Astrocyte (in vitro differentiated cells and primary cell): Measurements from ENCODE around the gene PRPS1L1.

ENCODE experiments used
- EZH2 ChIP-seq: IDR thresholded peaks from 2 replicates; pipeline ENCODE4 v1.6.1; 2012; ENCODE audit warnings: mild to moderate bottlenecking, low read length, inconsistent platforms; ENCODE audit not compliant: insufficient read depth
- TF ChIP-seq, protein P1 (sequence below): IDR thresholded peaks from 2 replicates; pipeline ENCODE4 v1.5.1; 2011; ENCODE audit warnings: low read depth, mild to moderate bottlenecking, inconsistent platforms, low read length, moderate library complexity; ENCODE audit not compliant: insufficient read depth

DNA sequence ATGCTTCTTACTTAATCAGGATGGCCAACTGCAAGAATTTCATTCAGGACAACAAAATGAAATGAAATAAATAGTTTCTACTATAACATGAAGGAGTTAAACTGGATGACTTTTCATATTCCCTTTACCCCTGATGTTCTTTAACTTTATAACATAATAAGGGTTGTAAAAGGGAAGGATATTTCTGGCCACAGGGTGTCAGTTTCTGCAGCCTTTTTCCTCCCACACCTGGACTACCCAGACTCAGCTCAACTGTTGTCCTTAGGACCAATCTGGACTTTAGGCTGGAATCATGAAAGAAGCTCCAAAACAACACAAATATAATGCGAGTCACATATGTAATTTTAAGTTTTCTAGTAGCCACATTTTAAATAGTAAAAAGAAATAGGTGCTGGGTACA is 43.4 kb downstream of the PRPS1L1 start:
- TF ChIP-seq, protein P1, sequence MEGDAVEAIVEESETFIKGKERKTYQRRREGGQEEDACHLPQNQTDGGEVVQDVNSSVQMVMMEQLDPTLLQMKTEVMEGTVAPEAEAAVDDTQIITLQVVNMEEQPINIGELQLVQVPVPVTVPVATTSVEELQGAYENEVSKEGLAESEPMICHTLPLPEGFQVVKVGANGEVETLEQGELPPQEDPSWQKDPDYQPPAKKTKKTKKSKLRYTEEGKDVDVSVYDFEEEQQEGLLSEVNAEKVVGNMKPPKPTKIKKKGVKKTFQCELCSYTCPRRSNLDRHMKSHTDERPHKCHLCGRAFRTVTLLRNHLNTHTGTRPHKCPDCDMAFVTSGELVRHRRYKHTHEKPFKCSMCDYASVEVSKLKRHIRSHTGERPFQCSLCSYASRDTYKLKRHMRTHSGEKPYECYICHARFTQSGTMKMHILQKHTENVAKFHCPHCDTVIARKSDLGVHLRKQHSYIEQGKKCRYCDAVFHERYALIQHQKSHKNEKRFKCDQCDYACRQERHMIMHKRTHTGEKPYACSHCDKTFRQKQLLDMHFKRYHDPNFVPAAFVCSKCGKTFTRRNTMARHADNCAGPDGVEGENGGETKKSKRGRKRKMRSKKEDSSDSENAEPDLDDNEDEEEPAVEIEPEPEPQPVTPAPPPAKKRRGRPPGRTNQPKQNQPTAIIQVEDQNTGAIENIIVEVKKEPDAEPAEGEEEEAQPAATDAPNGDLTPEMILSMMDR: no peak
- no peak for TF ChIP-seq EZH2
